Erythroblast (primary cell): ENCODE measurements around the gene IQGAP1.
"Not testable (repeated sequence)": the region's sequence is repeated elsewhere in the genome, so short reads cannot be mapped to it uniquely, and the experiment has no call there.

Experiments used
- DNase-seq, 2 experiments: peaks; one replicate each; lab custom pipeline; 2025; lab: John Stamatoyannopoulos, UW
- GATA1 ChIP-seq: IDR thresholded peaks from 2 replicates; pipeline ENCODE4 v1.6.1; 2011; ENCODE audit warnings: low read depth, mild to moderate bottlenecking, control low read depth, low read length, moderate library complexity
- POLR2A ChIP-seq: IDR thresholded peaks from 2 replicates; pipeline ENCODE4 v1.6.1; 2011; ENCODE audit warnings: mild to moderate bottlenecking, low read length

The IQGAP1 gene

DNA sequence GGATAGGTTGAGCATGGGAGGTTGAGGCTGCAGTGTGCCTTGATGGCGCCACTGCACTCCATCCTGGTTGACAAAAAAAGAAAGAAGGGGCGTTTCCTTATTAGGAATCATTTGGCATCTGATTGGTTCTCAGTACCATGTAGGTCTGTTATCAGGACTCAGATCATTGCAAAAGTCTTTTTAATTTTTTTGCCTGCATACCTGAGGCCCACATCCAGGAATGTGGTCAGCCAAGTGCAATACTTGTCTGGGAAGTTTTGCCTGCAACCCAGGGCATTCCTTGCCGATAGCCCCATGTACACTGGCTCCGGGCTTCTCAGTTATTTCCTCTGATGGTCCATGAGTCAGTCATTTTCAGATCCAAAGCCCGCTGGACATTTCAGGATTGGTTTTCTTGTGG lies 91.6 kb downstream of the IQGAP1 start:
- no peak for TF ChIP-seq POLR2A
- TF ChIP-seq GATA1: no peak
- DNase-seq: no peak

DNA sequence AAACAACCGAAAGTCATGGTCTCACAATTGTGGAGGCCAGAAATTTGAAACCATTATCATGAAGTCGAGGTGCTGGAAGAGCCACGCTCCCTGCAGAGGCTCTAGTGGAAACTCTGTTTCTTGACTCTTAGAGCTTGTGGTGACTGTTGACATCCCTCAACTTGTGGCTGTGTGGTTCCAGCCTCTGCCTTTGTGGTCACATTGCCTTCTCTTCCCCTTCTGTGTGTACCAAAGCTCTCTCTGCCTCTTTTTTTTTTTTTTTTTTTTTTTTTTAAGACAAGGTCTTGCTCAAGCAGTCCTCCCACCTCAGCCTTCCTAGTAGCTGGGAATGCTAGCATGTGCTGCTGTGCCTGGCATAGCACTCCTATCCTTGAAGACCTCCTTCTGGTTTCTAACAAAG lies 93.0 kb downstream of the IQGAP1 start:
- no peak for TF ChIP-seq GATA1
- no peak for TF ChIP-seq POLR2A
- DNase-seq: no peak

DNA sequence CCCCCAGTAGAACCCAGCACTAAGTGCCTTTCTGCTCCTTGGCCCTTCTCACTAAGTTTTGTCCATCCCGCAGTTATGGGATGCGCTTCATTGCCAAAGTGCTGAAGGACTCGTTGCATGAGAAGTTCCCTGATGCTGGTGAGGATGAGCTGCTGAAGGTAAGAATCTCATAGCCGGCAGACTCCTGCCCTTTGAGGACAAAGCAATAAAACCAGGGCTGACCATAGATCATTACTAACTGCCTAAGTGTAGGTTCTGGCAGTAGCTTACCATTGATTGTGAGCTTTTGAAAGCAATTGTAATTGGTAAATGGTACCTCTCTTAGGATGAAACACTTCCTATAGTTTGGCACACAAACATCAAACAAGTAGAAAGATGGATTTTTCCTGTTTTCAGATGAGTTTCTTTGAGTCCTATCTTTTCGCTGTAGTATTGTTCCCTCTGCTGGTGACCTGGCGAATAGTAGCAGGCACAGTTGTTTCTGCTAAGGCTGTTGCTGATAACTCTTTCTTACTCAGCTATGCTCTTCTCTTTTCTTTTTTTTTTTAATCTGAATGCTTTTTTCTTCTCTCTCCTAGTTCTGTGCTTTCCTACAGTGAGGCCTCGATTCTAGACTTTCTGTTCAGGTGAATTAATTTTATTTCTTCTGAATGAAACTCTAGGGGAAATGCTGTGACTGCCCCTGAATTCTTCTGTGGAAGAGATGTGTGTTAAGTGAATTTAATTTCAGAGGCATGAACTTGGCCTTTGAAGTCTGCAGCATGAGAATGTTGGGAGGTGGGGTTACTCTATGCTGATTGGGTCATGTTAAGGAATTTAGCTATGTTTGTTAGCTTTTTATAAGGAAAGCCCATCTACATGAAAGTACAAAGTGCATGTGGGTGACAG lies 94.3 kb downstream of the IQGAP1 start:
- no peak for TF ChIP-seq GATA1
- TF ChIP-seq POLR2A: no peak
- peak; percentile 61 to 71 for DNase-seq

DNA sequence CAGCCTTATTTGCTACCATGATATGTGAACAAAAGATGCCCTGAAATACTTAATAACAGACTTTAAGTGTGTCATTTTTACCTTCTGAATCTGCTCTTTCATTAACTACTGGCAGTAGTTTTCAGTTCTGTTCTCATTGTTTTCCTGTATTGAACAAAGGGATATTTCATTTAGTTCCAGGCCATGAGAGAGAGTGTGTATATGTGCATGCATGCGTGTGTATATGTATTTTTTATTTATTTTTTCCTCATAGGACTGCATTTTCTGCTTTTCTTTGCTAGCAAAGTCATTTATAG lies 94.9 kb downstream of the IQGAP1 start:
- no peak for DNase-seq
- TF ChIP-seq GATA1: no peak
- no peak for TF ChIP-seq POLR2A

DNA sequence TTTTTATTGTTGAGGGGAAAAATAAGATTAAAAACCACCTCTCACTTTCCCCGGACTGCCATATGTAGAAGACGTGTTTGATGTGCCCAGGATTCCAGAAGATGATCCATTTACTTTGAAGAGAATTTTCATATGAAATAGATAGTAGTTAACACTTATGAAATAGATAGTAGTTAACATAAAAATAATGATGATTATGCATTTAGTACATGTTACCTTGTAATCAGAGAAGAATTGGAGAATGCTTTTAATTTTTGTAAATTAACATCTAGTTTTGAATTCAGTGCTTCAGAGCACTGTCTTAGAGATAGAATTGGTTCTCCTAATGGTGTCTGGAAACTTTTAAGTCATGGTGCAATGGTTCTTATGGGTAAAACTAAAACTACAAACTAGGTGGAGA lies 95.6 kb downstream of the IQGAP1 start:
- DNase-seq: no peak
- TF ChIP-seq GATA1: no peak
- TF ChIP-seq POLR2A: no peak

DNA sequence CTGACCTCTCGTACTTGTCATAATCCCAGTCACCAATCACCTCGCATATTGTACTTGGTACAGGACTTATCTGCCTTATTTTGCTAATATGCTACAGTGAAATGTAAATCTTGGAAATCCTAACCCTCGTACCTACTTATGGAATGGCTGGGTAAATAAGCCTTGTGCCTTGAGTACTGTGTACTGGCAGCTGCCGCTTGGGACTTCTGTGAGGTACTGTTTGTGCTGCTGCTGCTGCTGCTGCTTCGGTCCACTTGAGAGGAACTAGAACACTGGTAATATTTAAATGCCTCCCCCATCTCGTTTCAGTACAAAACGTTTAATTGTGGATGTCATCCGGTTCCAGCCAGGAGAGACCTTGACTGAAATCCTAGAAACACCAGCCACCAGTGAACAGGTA lies 99.1 kb downstream of the IQGAP1 start:
- no peak for TF ChIP-seq POLR2A
- no peak for TF ChIP-seq GATA1
- DNase-seq: no peak

DNA sequence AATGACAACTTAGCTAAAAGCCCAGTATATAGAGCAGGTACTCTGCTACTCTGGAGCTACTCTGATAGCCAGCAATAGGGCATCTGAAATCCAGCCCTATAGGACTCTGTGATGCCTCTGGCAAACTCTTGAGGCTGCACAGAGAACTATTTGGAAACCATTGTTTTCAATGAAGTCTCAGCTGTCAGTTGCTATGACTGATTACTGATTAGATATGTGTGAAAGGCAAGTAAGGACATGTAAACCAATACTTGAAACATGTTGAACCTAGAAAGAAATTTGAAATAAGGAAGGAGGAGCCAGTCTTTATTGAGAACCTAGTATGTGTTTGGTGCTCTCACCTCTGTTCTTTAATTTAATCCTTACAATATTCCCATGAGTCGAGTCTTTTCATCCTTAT lies 101.5 kb downstream of the IQGAP1 start:
- no peak for TF ChIP-seq POLR2A
- TF ChIP-seq GATA1: no peak
- DNase-seq: peak; percentile 8 to 29

DNA sequence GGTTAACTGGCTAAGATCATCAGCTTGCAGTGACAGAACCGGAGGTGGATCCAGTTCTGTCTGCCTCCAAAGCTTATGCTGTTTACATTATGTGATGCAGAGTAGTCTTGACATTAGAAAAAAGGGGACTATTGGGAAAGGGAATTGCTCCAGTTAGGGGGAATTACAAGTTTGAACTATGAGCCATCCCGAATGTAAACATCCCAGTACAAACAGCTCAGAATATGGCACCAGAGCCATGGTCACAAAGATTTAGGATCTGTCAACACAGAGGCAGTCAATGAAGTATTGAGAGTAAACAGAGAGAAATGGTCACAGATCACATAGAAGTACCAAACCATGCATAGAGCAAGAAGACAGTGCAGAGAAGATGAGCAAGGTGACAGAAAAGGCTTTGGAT lies 101.9 kb downstream of the IQGAP1 start:
- DNase-seq: no peak
- no peak for TF ChIP-seq POLR2A
- TF ChIP-seq GATA1: no peak

DNA sequence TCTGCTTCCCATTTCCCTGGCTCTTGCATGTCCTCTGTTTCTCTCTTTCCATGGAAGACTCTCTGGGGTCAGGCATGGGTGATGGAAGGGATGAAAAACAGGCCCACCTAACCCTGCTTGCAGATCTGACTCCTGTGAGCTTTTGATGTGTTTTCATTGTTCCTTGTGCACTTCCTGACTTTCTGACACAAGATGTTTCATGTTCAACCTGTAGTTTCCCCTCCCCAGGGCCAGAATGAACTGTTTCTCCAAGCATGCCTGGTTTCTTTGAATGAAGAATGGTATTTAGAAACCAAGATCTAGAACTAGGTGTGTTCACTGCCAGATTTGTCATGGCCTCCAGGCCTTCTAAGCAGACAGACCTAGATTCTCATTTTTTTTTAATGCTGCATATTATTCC lies 105.6 kb downstream of the IQGAP1 start:
- no peak for DNase-seq
- TF ChIP-seq POLR2A: no peak
- no peak for TF ChIP-seq GATA1

DNA sequence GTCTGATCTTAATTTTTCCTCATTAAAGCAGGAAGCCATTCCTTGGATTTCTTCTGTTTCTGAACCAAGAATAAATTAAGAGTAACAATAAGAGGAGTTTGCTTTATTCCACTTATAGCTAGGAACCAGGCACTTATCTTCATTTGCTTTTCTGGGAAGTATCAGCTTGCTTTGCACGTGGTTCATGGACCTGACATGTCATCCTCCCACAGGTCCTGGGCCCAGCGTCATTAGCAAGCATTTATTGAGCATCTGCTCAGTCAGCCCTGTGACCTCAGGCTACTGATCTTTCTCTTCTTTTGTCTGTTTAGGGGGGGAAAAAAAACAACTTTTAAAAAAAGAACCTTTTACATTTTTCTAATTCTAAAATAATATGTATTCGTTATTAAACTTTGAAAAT lies 107.0 kb downstream of the IQGAP1 start:
- TF ChIP-seq GATA1: no peak
- no peak for TF ChIP-seq POLR2A
- DNase-seq: no peak

DNA sequence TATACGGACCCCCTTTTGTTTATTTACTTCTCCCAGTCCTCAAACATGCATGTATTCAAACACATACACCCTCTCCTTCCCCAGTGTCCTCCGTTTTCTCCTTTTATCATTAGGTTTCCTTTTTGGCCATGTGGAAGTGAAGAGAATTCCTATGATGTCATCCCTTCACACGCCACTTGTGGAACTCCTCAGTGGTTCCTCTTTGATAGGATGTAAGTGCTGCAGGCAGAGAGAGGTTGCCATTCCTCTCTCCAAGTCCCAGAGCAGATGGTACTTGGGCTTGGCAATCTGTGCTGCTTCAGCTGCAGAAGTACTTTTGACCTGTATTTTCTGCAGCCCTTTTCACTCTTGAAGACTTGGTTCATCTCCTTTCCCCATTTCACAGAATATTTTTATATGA lies 108.7 kb downstream of the IQGAP1 start:
- no peak for TF ChIP-seq GATA1
- no peak for TF ChIP-seq POLR2A
- no peak for DNase-seq

DNA sequence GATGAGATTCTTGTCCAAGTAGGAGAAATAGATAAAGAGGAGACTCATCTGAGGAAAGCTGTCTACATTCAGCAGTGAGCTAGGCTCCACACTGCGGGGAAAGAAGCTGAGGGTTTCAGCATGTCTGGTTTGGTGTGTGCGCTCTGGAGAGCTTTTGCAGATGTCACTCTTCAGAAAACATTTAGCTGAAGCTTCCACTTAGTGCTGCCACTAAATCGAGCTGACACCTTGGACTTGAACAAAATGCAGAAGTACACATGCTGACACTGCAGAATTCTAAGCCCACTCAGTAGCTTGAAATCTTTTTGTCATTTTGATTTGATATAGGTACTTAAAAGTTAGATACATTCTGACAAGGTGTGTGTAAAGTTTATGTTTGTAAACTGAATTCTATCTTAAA lies 109.3 kb downstream of the IQGAP1 start:
- TF ChIP-seq POLR2A (no peak), GATA1 (no peak)
- no peak for DNase-seq

DNA sequence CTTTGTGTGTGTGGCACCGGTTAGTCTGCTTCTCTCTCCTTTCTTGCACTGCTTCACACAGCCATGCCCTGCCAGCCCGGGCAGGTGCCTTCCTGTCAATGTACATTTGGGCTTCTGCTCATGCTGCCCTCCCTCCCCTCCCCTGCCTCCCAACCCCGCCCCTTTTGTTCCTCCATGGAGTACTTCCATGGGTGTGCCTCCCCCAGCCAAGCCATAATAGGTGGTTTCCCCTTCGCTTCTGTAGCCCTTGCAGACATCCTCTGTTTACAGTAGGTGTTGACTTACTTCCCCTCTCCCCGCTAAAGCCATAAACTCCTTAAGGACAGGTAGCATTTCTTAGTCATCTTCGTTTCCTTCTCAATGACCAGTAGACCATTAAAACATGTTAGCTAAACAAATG lies 109.9 kb downstream of the IQGAP1 start:
- DNase-seq: no peak
- no peak for TF ChIP-seq GATA1
- TF ChIP-seq POLR2A: no peak

DNA sequence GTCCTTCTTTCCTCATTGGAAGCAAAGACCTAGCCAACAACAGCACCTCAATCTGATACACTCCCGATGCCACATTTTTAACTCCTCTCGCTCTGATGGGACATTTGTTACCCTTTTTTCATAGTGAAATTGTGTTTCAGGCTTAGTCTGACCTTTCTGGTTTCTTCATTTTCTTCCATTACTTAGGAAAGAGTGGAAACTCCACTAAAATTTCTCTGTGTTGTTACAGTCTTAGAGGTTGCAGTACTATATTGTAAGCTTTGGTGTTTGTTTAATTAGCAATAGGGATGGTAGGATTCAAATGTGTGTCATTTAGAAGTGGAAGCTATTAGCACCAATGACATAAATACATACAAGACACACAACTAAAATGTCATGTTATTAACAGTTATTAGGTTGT lies 112.1 kb downstream of the IQGAP1 start:
- no peak for DNase-seq
- TF ChIP-seq POLR2A (no peak), GATA1 (no peak)

DNA sequence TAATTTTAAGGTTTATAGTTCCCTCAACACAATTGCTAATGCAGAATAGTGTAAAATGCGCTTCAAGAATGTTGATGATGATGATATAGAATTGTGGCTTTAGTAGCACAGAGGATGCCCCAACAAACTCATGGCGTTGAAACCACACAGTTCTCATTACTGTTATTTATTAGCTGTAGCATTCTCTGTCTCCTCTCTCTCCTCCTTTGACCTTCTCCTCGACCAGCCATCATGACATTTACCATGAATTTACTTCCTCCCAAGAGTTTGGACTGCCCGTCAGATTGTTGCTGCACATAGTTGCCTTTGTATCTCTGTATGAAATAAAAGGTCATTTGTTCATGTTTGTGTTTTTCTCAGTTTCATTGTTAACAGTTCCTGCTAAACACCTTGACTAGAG lies 113.9 kb downstream of the IQGAP1 start:
- no peak for DNase-seq
- no peak for TF ChIP-seq POLR2A
- no peak for TF ChIP-seq GATA1

DNA sequence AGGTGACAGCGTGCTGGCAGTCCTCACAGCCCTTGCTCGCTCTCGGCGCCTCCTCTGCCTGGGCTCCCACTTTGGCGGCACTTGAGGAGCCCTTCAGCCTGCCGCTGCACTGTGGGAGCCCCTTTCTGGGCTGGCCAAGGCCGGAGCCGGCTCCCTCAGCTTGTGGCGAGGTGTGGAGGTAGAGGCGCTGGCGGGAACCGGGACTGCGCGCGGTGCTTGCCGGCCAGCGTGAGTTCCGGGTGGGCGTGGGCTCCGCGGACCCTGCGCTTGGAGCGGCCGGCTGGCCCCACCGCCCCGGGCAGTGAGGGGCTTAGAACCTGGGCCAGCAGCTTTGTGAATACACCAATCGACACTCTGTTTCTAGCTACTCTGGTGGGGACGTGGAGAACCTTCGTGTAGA lies 122.7 kb downstream of the IQGAP1 start:
- DNase-seq: not testable (repeated sequence)

DNA sequence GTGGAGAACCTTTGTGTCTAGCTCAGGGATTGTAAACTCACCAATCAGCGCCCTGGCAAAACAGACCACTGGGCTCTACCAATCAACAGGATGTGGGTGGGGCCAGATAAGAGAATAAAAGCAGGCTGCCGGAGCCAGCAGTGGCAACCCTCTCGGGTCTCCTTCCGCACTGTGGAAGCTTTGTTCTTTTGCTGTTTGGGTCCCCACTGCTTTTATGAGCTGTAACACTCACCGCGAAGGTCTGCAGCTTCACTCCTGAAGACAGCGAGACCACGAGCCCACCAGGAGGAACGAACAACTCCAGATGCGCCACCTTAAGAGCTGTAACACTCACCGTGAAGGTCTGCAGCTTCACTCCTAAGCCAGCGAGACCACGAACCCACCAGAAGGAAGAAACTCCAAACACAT lies 123.2 kb downstream of the IQGAP1 start:
- not testable (repeated sequence) for DNase-seq
